OCI-LY3 (cell line): ENCODE data around the gene RAB11FIP4.

Source experiments
- EZH2phosphoT487 ChIP-seq: fragments of 200-600 bp; shearing (Covaris generic); IDR thresholded peaks from 2 replicates; pipeline ENCODE4 v1.6.1; 2018; ENCODE audit warnings: antibody characterized with exemption, mixed run types, low read depth
- TF ChIP-seq, protein P1 (sequence below): fragments of 200-600, 300-600 bp; sonication (generic); IDR thresholded peaks from 2 replicates; pipeline ENCODE4 v1.5.1; 2014; ENCODE audit warnings: antibody characterized with exemption, low read length, low read depth

GRCh38 chr17:31379597-31380205, 11.8 kb upstream of the RAB11FIP4 start:
- TF ChIP-seq, protein P1, sequence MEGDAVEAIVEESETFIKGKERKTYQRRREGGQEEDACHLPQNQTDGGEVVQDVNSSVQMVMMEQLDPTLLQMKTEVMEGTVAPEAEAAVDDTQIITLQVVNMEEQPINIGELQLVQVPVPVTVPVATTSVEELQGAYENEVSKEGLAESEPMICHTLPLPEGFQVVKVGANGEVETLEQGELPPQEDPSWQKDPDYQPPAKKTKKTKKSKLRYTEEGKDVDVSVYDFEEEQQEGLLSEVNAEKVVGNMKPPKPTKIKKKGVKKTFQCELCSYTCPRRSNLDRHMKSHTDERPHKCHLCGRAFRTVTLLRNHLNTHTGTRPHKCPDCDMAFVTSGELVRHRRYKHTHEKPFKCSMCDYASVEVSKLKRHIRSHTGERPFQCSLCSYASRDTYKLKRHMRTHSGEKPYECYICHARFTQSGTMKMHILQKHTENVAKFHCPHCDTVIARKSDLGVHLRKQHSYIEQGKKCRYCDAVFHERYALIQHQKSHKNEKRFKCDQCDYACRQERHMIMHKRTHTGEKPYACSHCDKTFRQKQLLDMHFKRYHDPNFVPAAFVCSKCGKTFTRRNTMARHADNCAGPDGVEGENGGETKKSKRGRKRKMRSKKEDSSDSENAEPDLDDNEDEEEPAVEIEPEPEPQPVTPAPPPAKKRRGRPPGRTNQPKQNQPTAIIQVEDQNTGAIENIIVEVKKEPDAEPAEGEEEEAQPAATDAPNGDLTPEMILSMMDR = no peak
- no peak for TF ChIP-seq EZH2phosphoT487
